ENCODE results near the gene MTFR1L.

DNA sequence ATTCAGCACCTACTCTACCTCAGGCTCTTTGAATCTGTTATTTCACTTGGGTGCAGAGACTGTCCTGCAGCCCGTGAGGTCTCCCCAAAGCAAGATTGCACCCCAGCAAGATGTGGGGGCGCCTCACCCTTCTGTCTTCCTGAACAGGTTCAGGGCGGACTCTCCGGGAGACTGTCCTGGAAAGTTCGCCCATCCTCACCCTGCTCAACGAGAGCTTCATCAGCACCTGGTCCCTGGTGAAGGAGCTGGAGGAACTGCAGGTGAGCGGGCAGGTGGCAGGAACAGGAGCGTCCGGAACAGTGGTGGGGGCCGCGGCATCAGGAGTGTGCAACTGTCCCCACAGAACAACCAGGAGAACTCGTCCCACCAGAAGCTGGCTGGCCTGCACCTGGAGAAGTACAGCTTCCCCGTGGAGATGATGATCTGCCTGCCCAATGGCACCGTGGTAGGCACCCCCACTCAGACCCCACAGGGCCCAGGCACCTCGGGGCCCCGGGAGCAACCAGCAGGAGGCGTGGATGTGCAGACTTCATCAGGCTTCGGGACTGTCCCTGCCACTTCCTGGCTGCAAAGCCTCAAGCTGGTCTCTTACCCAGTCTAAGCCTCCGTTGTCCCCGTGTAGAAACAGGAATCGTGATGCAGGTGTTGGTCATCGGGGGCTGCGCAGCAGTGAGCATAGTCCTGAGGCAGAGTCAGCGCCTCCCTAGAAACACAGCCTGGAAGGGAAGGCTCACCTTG lies 5.9 kb upstream of the MTFR1L start:
- no peak for TF ChIP-seq POLR2AphosphoS2 (conservative IDR thresholded peaks at IDR 0.05; ENCODE audit: low read length)
- TF ChIP-seq EP300 (IDR thresholded peaks at IDR 0.05): no peak
- TF ChIP-seq, protein P1, sequence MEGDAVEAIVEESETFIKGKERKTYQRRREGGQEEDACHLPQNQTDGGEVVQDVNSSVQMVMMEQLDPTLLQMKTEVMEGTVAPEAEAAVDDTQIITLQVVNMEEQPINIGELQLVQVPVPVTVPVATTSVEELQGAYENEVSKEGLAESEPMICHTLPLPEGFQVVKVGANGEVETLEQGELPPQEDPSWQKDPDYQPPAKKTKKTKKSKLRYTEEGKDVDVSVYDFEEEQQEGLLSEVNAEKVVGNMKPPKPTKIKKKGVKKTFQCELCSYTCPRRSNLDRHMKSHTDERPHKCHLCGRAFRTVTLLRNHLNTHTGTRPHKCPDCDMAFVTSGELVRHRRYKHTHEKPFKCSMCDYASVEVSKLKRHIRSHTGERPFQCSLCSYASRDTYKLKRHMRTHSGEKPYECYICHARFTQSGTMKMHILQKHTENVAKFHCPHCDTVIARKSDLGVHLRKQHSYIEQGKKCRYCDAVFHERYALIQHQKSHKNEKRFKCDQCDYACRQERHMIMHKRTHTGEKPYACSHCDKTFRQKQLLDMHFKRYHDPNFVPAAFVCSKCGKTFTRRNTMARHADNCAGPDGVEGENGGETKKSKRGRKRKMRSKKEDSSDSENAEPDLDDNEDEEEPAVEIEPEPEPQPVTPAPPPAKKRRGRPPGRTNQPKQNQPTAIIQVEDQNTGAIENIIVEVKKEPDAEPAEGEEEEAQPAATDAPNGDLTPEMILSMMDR (IDR thresholded peaks at IDR 0.05): no peak
- TF ChIP-seq, protein P2, sequence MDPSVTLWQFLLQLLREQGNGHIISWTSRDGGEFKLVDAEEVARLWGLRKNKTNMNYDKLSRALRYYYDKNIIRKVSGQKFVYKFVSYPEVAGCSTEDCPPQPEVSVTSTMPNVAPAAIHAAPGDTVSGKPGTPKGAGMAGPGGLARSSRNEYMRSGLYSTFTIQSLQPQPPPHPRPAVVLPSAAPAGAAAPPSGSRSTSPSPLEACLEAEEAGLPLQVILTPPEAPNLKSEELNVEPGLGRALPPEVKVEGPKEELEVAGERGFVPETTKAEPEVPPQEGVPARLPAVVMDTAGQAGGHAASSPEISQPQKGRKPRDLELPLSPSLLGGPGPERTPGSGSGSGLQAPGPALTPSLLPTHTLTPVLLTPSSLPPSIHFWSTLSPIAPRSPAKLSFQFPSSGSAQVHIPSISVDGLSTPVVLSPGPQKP (IDR thresholded peaks at IDR 0.05; ENCODE audit: low read depth, low read length): no peak
- no peak for TF ChIP-seq RNF2 (IDR thresholded peaks at IDR 0.05; ENCODE audit: borderline replicate concordance, low read depth)
- TF ChIP-seq JUNB (IDR thresholded peaks at IDR 0.05): no peak
- TF ChIP-seq, protein P3, sequence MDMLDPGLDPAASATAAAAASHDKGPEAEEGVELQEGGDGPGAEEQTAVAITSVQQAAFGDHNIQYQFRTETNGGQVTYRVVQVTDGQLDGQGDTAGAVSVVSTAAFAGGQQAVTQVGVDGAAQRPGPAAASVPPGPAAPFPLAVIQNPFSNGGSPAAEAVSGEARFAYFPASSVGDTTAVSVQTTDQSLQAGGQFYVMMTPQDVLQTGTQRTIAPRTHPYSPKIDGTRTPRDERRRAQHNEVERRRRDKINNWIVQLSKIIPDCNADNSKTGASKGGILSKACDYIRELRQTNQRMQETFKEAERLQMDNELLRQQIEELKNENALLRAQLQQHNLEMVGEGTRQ (IDR thresholded peaks at IDR 0.05): no peak
- TF ChIP-seq ZSCAN20 (CRISPR knock-in tag; IDR thresholded peaks at IDR 0.05): no peak
- TF ChIP-seq POLR2A (IDR thresholded peaks at IDR 0.05; ENCODE audit: low read length): no peak
